Brain microvascular endothelial cell (primary cell): ENCODE data around the gene IL1B.

Experiments used
- DNase-seq: peaks from one replicate; pipeline ENCODE4 v3.0.0-alpha.2; 2020
- H3K27ac ChIP-seq: fragments of 250-450 bp; sonication (Bioruptor Pico); 2 replicates; pipeline ENCODE4 v1.5.1; 2020; ENCODE audit warnings: mild to moderate bottlenecking, moderate library complexity
- H3K27me3 ChIP-seq: fragments of 250-450 bp; sonication (Bioruptor Pico); replicated peaks from 2 replicates; pipeline ENCODE4 v1.5.1; 2020; ENCODE audit warnings: mild to moderate bottlenecking
- H3K36me3 ChIP-seq: fragments of 250-450 bp; sonication (Bioruptor Pico); replicated peaks from 2 replicates; pipeline ENCODE4 v1.5.1; 2020; ENCODE audit warnings: mild to moderate bottlenecking
- H3K4me3 ChIP-seq: 2 replicates; pipeline ENCODE4 v1.5.1; 2011; ENCODE audit warnings: low read depth, mild to moderate bottlenecking, control low read depth, low read length, moderate library complexity
- in situ Hi-C: cut with HindIII; loops from 2 replicates; pipeline ENCODE4 v1.10.0; 2017; ENCODE audit warnings: low sequenced_read_pairs, low pct_ligation_motif_present
- TF ChIP-seq, protein P1 (sequence below): IDR thresholded peaks from 2 replicates; pipeline ENCODE4 v1.5.1; 2011; ENCODE audit warnings: low read depth, mild to moderate bottlenecking, moderate library complexity, low read length, control low read depth, inconsistent platforms; ENCODE audit errors: missing control alignments

The IL1B gene

DNA sequence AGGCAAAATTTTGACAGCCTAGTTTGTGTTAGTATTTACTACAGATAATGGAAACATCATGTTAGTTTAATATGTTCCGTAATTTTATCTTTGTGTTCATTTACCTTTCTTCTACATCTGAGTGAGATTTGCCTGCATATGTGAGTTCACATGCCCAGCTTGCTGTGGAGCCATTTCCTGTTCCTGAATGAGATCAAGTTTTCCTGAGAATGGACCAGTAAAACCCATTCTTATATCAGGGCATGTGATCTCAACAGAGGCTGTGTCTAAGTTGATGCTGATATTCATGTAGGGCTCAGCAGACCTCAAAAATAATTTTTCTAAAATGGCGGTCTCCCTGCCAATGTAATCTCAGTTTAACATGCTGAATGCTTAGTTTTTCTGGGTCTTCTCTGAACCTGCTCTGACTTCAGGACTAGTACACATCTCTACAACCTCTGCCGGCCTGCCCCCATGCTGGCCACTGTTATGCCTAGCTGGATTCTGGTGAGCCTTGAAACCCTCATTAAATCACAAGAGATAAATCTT lies 53.3 kb downstream of the IL1B start:
- TF ChIP-seq, protein P1, sequence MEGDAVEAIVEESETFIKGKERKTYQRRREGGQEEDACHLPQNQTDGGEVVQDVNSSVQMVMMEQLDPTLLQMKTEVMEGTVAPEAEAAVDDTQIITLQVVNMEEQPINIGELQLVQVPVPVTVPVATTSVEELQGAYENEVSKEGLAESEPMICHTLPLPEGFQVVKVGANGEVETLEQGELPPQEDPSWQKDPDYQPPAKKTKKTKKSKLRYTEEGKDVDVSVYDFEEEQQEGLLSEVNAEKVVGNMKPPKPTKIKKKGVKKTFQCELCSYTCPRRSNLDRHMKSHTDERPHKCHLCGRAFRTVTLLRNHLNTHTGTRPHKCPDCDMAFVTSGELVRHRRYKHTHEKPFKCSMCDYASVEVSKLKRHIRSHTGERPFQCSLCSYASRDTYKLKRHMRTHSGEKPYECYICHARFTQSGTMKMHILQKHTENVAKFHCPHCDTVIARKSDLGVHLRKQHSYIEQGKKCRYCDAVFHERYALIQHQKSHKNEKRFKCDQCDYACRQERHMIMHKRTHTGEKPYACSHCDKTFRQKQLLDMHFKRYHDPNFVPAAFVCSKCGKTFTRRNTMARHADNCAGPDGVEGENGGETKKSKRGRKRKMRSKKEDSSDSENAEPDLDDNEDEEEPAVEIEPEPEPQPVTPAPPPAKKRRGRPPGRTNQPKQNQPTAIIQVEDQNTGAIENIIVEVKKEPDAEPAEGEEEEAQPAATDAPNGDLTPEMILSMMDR, result no peak
- Histone ChIP-seq H3K36me3 (no peaks in the 10 kb centered on the region), H3K27ac (no peak overlapping the region), H3K27me3 (no peaks in the 10 kb centered on the region), H3K4me3 (no peak overlapping the region)
- in situ Hi-C loops, result no loop called here
- DNase-seq, result no peak

DNA sequence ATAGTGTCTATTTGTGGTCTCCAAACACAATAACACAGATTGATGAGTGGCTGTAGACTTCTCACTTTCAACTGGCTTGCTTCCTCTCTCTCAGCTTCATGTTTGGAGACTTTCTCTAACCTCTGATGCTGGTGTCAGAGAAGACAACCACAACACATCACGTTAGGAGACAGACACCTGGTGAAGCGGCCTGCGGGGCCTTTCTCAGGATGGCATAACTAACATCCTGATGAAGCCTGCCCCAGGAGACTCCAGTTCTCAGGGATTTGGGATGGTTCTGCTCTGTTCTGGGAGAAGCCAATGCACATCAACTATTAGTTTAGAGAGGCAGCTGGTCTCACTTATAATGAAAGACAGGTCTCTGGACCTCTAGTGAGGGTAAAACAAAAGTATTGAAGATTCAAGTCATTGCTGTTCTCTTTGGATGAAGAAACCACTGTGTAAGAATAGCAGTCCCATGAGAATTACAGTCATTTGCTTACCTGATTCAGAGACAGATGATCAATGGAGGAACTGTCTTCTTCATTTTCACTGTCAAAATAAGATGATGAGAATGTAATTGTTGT lies 54.3 kb downstream of the IL1B start:
- Histone ChIP-seq H3K27me3 (no peaks in the 10 kb centered on the region), H3K4me3 (no peak overlapping the region), H3K27ac (no peak overlapping the region), H3K36me3 (no peaks in the 10 kb centered on the region)
- in situ Hi-C loops, result no loop called here
- DNase-seq, result no peak
- TF ChIP-seq, protein P1, result no peak
